Stimulated activated CD4-positive, alpha-beta T cell treated with anti-CD3 and anti-CD28 coated beads, TNF-alpha, amount 100 ng/mL, for 24 hours (primary cell): ENCODE measurements around the gene CCL20.
A peak's percentile ranks its signal among the peaks of the same experiment; 100 is the strongest.
"Not testable (repeated sequence)": the region's sequence is repeated elsewhere in the genome, so short reads cannot be mapped to it uniquely, and the experiment has no call there.

Experiments used
- DNase-seq, 3 experiments: peaks; one replicate each; pipeline ENCODE4 v3.0.0-alpha.2; 2020; ENCODE audit warnings: low read depth in 3 of 3

The CCL20 gene

GRCh38 chr2:227834423-227834822 lies 20.8 kb downstream of the CCL20 start:
- DNase-seq: no peak

GRCh38 chr2:227834916-227835650 lies 21.4 kb downstream of the CCL20 start:
- DNase-seq: no peak

- not testable (repeated sequence) for DNase-seq
These were observed 25.9 kb downstream of the CCL20 start for GRCh38 chr2:227839339-227840129.

GRCh38 chr2:227846831-227847230 lies 33.2 kb downstream of the CCL20 start:
- DNase-seq: no peak

GRCh38 chr2:227848146-227848545 lies 34.5 kb downstream of the CCL20 start:
- DNase-seq: no peak

- no peak for DNase-seq
These were observed 34.9 kb downstream of the CCL20 start for GRCh38 chr2:227848586-227848985.

GRCh38 chr2:227849906-227850305 lies 36.3 kb downstream of the CCL20 start:
- no peak for DNase-seq

GRCh38 chr2:227853204-227853629 lies 39.6 kb downstream of the CCL20 start:
- DNase-seq: no peak

GRCh38 chr2:227853765-227854271 lies 40.2 kb downstream of the CCL20 start:
- DNase-seq: no peak

GRCh38 chr2:227855440-227855839 lies 41.8 kb downstream of the CCL20 start:
- no peak for DNase-seq

- DNase-seq: no peak
These were observed 43.1 kb downstream of the CCL20 start for GRCh38 chr2:227856697-227857096.

- no peak for DNase-seq
These were observed 46.6 kb downstream of the CCL20 start for GRCh38 chr2:227860221-227860641.

GRCh38 chr2:227861011-227861410 lies 47.4 kb downstream of the CCL20 start:
- DNase-seq: no peak

GRCh38 chr2:227862227-227862740 lies 48.6 kb downstream of the CCL20 start:
- peak in 1 of 3 experiments; percentile 6 for DNase-seq

- no peak for DNase-seq
These were observed 49.3 kb downstream of the CCL20 start for GRCh38 chr2:227862741-227863588.

GRCh38 chr2:227864161-227864756 lies 50.6 kb downstream of the CCL20 start:
- no peak for DNase-seq

GRCh38 chr2:227865291-227865690 lies 51.6 kb downstream of the CCL20 start:
- DNase-seq: no peak
